GM18861 (cell line): ENCODE results near the gene LATS1.
A peak's percentile ranks its signal among the peaks of the same experiment; 100 is the strongest.
"Not testable (repeated sequence)": the region's sequence is repeated elsewhere in the genome, so short reads cannot be mapped to it uniquely, and the experiment has no call there.

ENCODE experiments used
- ATAC-seq: cut with Tn5 transposase; IDR thresholded peaks from one replicate; pipeline ENCODE4 v1.9.1; 2021; ENCODE audit not compliant: unreplicated experiment

The LATS1 gene

GRCh38 chr6:149717588-149718458 lies at the start of gene LATS1:
Gene LATS1, minus strand, starts transcription at chr6:149718101. Its CDS starts 15,975 bp downstream, at chr6:149702126.
- ATAC-seq: peak; percentile 70

- no peak for ATAC-seq
These were observed 48.4 kb upstream of the LATS1 start for GRCh38 chr6:149766156-149766769.

DNA sequence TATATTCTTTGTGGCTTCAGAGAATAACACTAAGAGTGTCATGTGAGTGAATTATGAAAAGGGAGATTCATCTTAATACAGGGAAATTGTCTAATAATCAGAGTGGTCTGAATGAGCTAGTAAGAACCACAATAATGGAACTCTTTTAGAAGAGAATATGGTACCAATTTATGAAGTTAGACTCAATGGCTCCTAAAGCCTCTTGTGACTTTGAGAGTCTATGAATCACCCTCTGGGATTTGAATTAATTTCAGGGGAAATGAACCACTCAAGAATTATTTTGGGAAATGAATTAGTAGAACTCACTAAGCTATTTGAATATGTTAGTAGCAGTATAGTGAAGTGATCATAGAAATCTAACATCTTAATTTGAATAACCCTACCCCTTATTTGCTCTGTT lies 46.0 kb upstream of the LATS1 start:
- no peak for ATAC-seq

DNA sequence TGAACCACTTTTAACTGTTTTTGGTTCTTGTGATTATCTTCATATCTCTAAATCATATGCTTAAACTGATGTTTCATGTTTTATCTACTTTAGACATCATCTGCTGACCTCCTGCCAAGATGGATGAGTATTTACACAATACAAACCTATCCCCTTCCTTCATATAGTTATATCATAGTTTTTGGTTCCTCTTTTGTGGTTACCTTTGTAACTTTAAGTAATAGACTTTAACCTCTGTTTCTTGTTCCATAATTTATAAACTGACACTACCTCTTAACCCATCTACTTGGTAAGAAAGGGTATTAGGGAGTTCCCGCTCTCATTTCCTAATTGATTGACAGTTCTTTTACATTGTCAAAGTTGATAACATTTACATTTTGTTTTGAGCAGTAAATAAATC lies 43.5 kb upstream of the LATS1 start:
- peak; percentile 98 for ATAC-seq

DNA sequence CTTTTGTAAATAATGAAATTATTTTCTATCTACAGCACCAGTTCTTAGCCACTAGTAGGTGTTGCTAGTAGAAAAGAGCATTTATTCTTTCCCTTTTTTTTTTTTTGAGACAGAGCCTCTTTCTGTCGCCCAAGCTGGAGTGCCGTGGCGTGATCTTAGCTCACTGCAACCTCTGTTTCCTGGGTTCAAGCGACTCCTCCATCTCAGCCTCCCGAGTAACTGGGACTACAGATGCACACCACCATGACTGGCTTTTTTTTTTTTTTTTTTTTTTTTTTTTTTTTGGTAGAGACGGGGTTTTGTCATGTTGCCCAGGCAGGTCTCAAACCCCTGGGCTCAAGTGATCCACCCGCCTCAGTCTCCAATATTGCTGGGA lies 38.3 kb upstream of the LATS1 start:
- no peak for ATAC-seq

GRCh38 chr6:149755300-149756260 lies 37.7 kb upstream of the LATS1 start:
- peak; percentile 63 for ATAC-seq

- no peak for ATAC-seq
These were observed 36.6 kb upstream of the LATS1 start for GRCh38 chr6:149754548-149754947.

DNA sequence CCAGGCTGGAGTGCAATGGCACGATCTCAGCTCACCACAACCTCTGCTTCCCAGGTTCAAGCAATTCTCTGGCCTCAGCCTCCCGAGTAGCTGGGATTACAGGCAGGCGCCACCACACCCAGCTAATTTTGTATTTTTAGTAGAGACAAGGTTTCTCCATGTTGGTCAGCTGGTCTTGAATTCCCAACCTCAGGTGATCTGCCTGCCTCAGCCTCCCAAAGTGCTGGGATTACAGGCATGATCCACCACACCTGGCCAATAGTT lies 35.4 kb upstream of the LATS1 start:
- ATAC-seq: not testable (repeated sequence)

- ATAC-seq: no peak
These were observed 34.9 kb upstream of the LATS1 start for GRCh38 chr6:149752600-149753373.

- ATAC-seq: not testable (repeated sequence)
These were observed 34.0 kb upstream of the LATS1 start for GRCh38 chr6:149751920-149752319.

DNA sequence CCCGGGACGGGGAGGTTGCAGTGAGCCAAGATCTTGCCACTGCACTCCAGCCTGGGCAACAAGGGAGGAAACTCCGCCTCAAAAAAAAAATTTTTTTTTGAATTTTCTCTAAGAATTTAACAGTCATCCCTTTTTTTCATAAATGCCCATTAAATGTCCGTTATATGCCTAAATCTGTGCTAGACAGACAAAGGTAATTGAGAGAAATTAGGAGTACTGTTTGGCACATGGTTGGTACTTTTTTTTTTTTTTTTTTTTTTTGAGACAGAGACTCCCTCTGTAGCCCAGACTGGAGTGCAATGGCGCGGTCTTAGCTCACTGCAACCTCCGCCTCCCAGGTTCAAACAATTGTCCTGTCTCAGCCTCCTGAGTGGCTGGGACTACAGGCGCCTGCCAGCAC lies 33.3 kb upstream of the LATS1 start:
- no peak for ATAC-seq

- ATAC-seq: peak; percentile 9
These were observed 32.3 kb upstream of the LATS1 start for GRCh38 chr6:149750136-149750609.

GRCh38 chr6:149749594-149750135 lies 31.8 kb upstream of the LATS1 start, which contains the start of gene PCMT1:
Gene PCMT1, plus strand, starts transcription at chr6:149749741. Its CDS starts 161 bp downstream, at chr6:149749902.
- peak; percentile 86 for ATAC-seq

DNA sequence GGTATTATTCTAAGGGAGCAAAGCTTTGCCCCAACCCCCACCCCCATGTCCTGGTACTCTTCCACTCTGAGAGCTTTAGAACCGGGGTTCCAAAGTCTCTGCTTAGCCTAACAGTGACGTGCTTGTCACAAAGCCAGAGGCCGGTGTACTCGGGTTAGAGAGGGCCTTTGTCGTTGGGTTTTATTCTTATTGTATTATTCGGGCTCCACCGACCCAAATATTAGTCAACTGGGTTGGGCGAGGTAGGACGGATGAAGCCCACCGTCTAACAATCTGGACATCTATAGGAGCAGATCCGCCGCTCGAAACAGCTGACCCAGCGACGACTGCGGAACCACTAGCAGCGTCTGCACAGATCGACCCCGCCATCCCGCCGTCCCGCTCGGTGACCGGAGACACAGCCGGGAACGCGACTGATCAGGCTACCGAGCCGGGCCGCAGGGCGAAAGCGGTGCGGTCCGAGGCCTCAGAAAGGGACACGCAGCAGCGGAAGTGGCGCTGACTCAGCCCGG lies 31.2 kb upstream of the LATS1 start:
- ATAC-seq: not testable (repeated sequence)

DNA sequence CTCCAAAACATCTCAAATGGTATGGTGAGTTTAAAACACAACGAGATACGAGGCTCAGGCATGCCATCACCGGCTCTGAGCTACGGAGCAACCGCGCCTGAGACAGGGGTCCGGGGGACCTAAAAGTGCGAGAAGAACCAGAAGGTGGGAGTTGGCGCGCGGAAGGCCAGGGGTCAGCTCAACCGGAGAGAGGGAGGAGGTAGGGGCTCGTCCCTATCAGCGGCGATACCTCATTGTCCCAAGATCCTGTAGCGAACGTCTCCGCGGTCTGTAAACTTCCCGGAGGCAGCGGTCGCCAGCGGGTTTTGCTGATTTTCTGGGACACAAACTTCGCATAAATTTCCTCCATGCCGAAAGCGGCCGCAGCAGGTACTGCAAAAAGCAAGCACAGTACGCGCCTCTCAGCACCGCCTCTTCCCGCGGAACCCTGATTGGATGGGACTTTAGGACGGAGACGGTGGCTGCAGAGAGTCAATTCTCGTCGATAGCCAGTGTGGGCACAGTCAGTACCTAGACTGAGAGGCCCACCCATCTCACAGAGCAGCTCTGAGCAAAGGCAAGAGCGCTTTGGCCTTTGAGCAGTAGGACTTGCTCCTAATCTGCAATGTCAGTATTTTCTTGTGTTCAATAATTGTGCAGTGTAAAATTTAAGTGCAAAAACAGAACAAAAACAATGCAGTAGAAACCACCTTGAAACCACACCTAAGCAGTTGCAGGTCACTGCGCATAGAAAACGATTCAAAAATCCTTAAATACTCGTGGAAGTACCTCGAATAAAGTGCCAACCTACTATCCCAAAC lies 28.4 kb upstream of the LATS1 start, which contains the start of gene NUP43:
Gene NUP43 (minus strand): TSS at position 383 of the 800 bp plus-strand sequence. CDS start 34 bp downstream, at position 349.
- ATAC-seq: peak; percentile 50

DNA sequence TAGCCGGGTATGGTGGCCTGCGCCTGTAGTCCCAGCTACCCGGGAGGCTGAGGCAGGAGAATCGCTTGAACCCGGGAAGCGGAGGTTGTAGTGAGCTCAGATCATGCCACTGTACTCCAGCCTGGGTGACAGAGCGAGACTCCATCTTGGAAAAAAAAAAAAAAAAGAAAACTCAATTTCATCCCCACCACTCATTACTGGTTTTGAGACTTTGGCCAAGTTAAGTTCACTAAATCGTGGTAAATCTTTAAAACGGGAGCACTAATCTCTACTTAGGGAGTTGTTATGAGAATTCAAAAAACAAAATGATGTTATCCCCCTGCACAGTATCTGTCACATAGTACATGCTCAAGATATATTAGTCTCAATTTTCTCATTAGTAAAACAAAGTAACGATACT lies 27.4 kb upstream of the LATS1 start:
- ATAC-seq: not testable (repeated sequence)

- ATAC-seq: no peak
These were observed 17.0 kb upstream of the LATS1 start for GRCh38 chr6:149734915-149735314.

- ATAC-seq: no peak
These were observed 15.3 kb upstream of the LATS1 start for GRCh38 chr6:149733089-149733720.

DNA sequence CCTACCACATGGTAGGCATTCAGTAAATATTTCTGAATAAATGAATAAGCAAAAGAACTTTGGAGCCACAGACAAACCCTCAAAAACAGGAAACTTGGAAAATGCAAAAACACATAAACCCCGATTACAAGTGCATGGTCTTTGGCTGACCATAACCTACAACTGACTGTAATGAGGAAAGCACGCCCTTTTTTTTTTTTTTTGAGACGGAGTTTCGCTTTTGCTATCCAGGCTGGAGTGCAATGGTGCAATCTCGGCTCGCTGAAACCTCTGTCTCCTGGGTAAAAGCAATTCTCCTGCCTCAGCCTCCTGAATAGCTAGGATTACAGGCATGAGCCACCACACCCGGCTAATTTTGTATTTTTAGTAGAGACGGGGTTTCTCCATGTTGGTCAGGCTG lies 11.9 kb upstream of the LATS1 start:
- no peak for ATAC-seq
